Measurements from ENCODE around the gene ADCY3.

Gene ADCY3

GRCh38 chr2:24926220-24926601, 6.2 kb upstream of the ADCY3 start:
- FAIRE-seq (no peak), DNase-seq (ENCODE audit: low spot score) (no peak)

- no peak for DNase-seq (ENCODE audit: low spot score)
- FAIRE-seq, result no peak
These were observed 5.8 kb upstream of the ADCY3 start for GRCh38 chr2:24925815-24926214.

- DNase-seq (ENCODE audit: low spot score), result no peak
- FAIRE-seq, result no peak
These were observed 4.7 kb upstream of the ADCY3 start for GRCh38 chr2:24924732-24925131.

- FAIRE-seq, result no peak
- DNase-seq (ENCODE audit: low spot score), result no peak
These were observed 4.2 kb upstream of the ADCY3 start for GRCh38 chr2:24924266-24924665.

- FAIRE-seq (no peak), DNase-seq (ENCODE audit: low spot score) (no peak)
These were observed 3.1 kb upstream of the ADCY3 start for GRCh38 chr2:24923106-24923505.

- FAIRE-seq, result no peak
- no peak for DNase-seq (ENCODE audit: low spot score)
These were observed 2.5 kb upstream of the ADCY3 start for GRCh38 chr2:24922556-24922955.

GRCh38 chr2:24920809-24921441, 888 bp upstream of the ADCY3 start:
- peak; percentile 54 for FAIRE-seq
- DNase-seq (ENCODE audit: low spot score), result no peak

GRCh38 chr2:24919506-24920097, 435 bp downstream of the ADCY3 start:
- FAIRE-seq (no peak), DNase-seq (ENCODE audit: low spot score) (no peak)

GRCh38 chr2:24919037-24919505, 966 bp downstream of the ADCY3 start:
- FAIRE-seq (no peak), DNase-seq (ENCODE audit: low spot score) (no peak)

- no peak for DNase-seq (ENCODE audit: low spot score)
These were observed 1.6 kb downstream of the ADCY3 start for GRCh38 chr2:24918326-24919036.

GRCh38 chr2:24917731-24918325, 2.2 kb downstream of the ADCY3 start:
- DNase-seq (ENCODE audit: low spot score) (no peak), FAIRE-seq (no peak)

More at GRCh38 chr2:24918326-24919036, 1.6 kb downstream of the ADCY3 start:
- FAIRE-seq, result no peak

- no peak for FAIRE-seq
- DNase-seq (ENCODE audit: low spot score), result peak; percentile 18
These were observed 3.0 kb downstream of the ADCY3 start for GRCh38 chr2:24917086-24917485.

- DNase-seq (ENCODE audit: low spot score) (no peak), FAIRE-seq (no peak)
These were observed 4.2 kb downstream of the ADCY3 start for GRCh38 chr2:24915796-24916195.

GRCh38 chr2:24915175-24915574, 4.9 kb downstream of the ADCY3 start:
- FAIRE-seq, result no peak

GRCh38 chr2:24914713-24915112, 5.3 kb downstream of the ADCY3 start:
- FAIRE-seq, result no peak
- DNase-seq (ENCODE audit: low spot score), result no peak

More at GRCh38 chr2:24915175-24915574, 4.9 kb downstream of the ADCY3 start:
- DNase-seq (ENCODE audit: low spot score), result no peak

GRCh38 chr2:24913911-24914310, 6.1 kb downstream of the ADCY3 start:
- DNase-seq (ENCODE audit: low spot score) (no peak), FAIRE-seq (no peak)

GRCh38 chr2:24912986-24913385, 7.1 kb downstream of the ADCY3 start:
- no peak for DNase-seq (ENCODE audit: low spot score)
- no peak for FAIRE-seq

- FAIRE-seq (no peak), DNase-seq (ENCODE audit: low spot score) (no peak)
These were observed 7.5 kb downstream of the ADCY3 start for GRCh38 chr2:24912523-24912922.

- FAIRE-seq, result no peak
These were observed 9.8 kb downstream of the ADCY3 start for GRCh38 chr2:24910245-24910644.

GRCh38 chr2:24909555-24910177, 10.4 kb downstream of the ADCY3 start:
- DNase-seq (ENCODE audit: low spot score) (no peak), FAIRE-seq (no peak)

More at GRCh38 chr2:24910245-24910644, 9.8 kb downstream of the ADCY3 start:
- no peak for DNase-seq (ENCODE audit: low spot score)

GRCh38 chr2:24908461-24908901, 11.6 kb downstream of the ADCY3 start:
- FAIRE-seq, result no peak

GRCh38 chr2:24907116-24907515, 12.9 kb downstream of the ADCY3 start:
- FAIRE-seq, result no peak
- DNase-seq (ENCODE audit: low spot score), result no peak

More at GRCh38 chr2:24908461-24908901, 11.6 kb downstream of the ADCY3 start:
- DNase-seq (ENCODE audit: low spot score), result no peak
